ENCODE results near the gene IBTK. TPM values are rescaled to one million over a fixed set of nuclear protein-coding genes. Genes with fewer than 3 reads are reported as not detected.
"Not testable (repeated sequence)": the region's sequence is repeated elsewhere in the genome, so short reads cannot be mapped to it uniquely, and the experiment has no call there.

IBTK gene
- total and polyA plus RNA-seq, 12 donors: 26.7 to 85.0 (median 51.3) TPM

GRCh38 chr6:82142524-82142923 is 105.0 kb downstream of the IBTK start:
- TF ChIP-seq, protein P1, sequence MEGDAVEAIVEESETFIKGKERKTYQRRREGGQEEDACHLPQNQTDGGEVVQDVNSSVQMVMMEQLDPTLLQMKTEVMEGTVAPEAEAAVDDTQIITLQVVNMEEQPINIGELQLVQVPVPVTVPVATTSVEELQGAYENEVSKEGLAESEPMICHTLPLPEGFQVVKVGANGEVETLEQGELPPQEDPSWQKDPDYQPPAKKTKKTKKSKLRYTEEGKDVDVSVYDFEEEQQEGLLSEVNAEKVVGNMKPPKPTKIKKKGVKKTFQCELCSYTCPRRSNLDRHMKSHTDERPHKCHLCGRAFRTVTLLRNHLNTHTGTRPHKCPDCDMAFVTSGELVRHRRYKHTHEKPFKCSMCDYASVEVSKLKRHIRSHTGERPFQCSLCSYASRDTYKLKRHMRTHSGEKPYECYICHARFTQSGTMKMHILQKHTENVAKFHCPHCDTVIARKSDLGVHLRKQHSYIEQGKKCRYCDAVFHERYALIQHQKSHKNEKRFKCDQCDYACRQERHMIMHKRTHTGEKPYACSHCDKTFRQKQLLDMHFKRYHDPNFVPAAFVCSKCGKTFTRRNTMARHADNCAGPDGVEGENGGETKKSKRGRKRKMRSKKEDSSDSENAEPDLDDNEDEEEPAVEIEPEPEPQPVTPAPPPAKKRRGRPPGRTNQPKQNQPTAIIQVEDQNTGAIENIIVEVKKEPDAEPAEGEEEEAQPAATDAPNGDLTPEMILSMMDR (IDR thresholded peaks at IDR 0.05): no peak
- TF ChIP-seq POLR2A (IDR thresholded peaks at IDR 0.05): no peak
- intact Hi-C loops (cut with DNase I): no loop called here
- Histone ChIP-seq H3K36me3 (replicated peaks in 1 of 2) (no peaks in the 10 kb centered on the region), H3K4me1 (replicated peaks in 1 of 2) (peaks cover 3 to 11% of the 10 kb centered on the region in 2 donors), H3K27me3 (no peaks in the 10 kb centered on the region), H3K9me3 (replicated peaks in 1 of 3) (no peaks in the 10 kb centered on the region), H3K27ac (no peak overlapping the region), H3K4me3 (no peak overlapping the region)
- no peak for DNase-seq
- 82 to 99% (median 97%) methylated on average over 4 of the region's 4 CpGs for WGBS, 4 donors

DNA sequence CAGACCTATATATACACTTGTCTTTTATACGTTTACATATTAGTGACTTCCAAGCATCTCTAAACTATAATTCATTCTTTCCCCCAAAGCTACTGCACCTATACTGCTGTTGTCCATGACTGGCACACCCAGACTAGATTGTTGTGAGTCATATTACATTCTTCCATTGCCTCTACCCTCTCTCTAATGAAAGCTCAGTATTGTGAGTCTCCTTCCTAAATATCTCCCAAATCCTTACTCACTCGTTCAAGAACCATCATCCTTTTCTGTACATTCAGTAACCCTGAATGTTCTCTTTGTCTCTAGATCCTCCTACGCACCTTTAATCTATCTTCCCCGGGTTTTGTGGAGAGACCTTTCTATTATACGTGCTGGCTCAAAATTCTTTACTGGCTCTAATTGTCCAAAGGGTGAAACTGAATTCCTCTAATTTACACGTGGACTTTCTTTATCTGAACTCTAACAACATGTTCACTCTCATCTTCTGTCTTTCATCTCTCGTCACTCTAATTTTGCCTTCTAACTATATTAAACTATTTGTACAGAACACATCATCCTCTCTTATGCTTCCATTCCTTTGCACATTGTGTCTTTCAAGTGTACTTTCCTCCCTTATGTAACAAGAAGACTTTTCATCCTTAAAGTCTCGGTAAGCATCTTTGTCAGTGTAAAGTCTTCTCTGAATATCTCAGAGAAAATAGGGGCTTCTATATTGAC is 109.3 kb downstream of the IBTK start:
- no peak overlapping the region for H3K4me3 ChIP-seq
- 71 to 84% (median 82%) methylated on average over 8 of the region's 8 CpGs for WGBS, 4 donors
- intact Hi-C loops (cut with DNase I): no loop called here
- no peaks in the 10 kb centered on the region for H3K9me3 ChIP-seq (replicated peaks in 1 of 3)
- H3K27ac ChIP-seq: no peak overlapping the region
- DNase-seq: no peak
- no peaks in the 10 kb centered on the region for H3K27me3 ChIP-seq
- TF ChIP-seq, protein P1 (IDR thresholded peaks at IDR 0.05): no peak
- no peak for TF ChIP-seq POLR2A (IDR thresholded peaks at IDR 0.05)
- H3K36me3 ChIP-seq (replicated peaks in 1 of 2): no peaks in the 10 kb centered on the region
- no peaks in the 10 kb centered on the region for H3K4me1 ChIP-seq (replicated peaks in 1 of 2)

- DNase-seq: no peak
- TF ChIP-seq POLR2A (IDR thresholded peaks at IDR 0.05): no peak
- TF ChIP-seq, protein P1 (IDR thresholded peaks at IDR 0.05): no peak
- WGBS, 4 donors: 70 to 80% (median 78%) methylated on average over 2 of the region's 2 CpGs
- Histone ChIP-seq H3K4me3 (no peak overlapping the region), H3K4me1 (replicated peaks in 1 of 2) (no peaks in the 10 kb centered on the region), H3K36me3 (replicated peaks in 1 of 2) (no peaks in the 10 kb centered on the region), H3K27ac (no peak overlapping the region), H3K9me3 (replicated peaks in 1 of 3) (no peaks in the 10 kb centered on the region), H3K27me3 (no peaks in the 10 kb centered on the region)
- intact Hi-C loops (cut with DNase I): no loop called here
Measured at GRCh38 chr6:82131441-82131840, 116.1 kb downstream of the IBTK start.

DNA sequence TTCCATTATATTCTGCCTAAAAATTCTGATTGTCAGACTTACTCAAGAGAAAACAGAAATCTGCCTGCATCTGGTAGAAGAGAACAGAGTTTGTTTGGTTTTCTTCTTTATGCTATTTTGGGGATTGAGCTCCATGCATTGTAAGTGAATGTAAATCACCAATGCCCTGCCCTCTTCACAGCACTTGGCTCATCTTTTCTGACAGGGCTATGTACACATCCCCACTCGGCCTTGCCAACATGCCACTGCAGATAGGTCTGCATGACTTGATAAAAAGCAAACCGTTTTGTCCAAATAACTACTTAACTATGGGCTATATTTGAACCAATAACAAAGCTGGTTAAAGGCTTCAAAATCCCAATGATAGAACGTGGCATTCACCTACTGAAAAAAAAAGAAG is 117.7 kb downstream of the IBTK start:
- no peak overlapping the region for H3K27ac ChIP-seq
- H3K36me3 ChIP-seq (replicated peaks in 1 of 2): no peaks in the 10 kb centered on the region
- no peak for DNase-seq
- TF ChIP-seq POLR2A (IDR thresholded peaks at IDR 0.05): no peak
- TF ChIP-seq, protein P1 (IDR thresholded peaks at IDR 0.05): no peak
- no peaks in the 10 kb centered on the region for H3K4me1 ChIP-seq (replicated peaks in 1 of 2)
- H3K27me3 ChIP-seq: no peaks in the 10 kb centered on the region
- 48 to 73% (median 58%) methylated on average over 3 of the region's 3 CpGs for WGBS, 4 donors
- intact Hi-C loops (cut with DNase I): no loop called here
- H3K9me3 ChIP-seq (replicated peaks in 1 of 3): no peaks in the 10 kb centered on the region
- H3K4me3 ChIP-seq: no peak overlapping the region

DNA sequence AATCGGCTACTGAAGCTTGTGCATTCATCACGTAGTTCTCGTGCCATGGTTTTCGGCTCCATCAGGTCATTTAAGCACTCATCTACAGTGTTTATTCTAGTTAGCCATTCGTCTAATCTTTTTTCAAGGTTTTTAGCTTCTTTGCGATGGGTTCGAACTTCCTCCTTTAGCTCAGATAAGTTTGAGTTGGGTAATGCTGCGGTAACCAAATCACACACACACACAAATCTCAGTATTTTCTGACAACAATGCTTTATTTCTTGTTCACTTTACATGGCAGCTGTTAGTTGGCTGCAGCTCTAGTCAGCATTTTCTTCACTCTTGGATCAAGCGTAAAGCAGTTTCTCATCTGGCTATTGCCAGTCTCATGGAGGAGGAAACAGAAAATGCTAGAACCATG is 118.6 kb downstream of the IBTK start:
- H3K27me3 ChIP-seq; H3K9me3 ChIP-seq (replicated peaks in 1 of 3); intact Hi-C loops (cut with DNase I); DNase-seq; H3K27ac ChIP-seq; H3K4me3 ChIP-seq; H3K4me1 ChIP-seq (replicated peaks in 1 of 2); H3K36me3 ChIP-seq (replicated peaks in 1 of 2): not testable (repeated sequence)
- WGBS, 4 donors: 84 to 95% (median 92%) methylated on average over 9 of the region's 9 CpGs
